MCF 10A (cell line): ENCODE results near the gene RIPPLY3. TPM values are rescaled to one million over a fixed set of nuclear protein-coding genes. Genes with fewer than 3 reads are reported as not detected.

Experiments used
- BruUV-seq: library from RNA; stranded (reverse); fragments of 400-500 nt; replicated peaks from 2 replicates; lab custom pipeline; 2021; lab: Mats Ljungman, UMichigan
- CTCF ChIA-PET: fragments of 300-600 bp; sonication (Branson Sonifier 250); formaldehyde crosslinking; extraction: SDS; loops from one replicate; lab custom pipeline; 2021; ENCODE audit warnings: antibody characterized with exemption, inconsistent platforms; lab: Yijun Ruan, JAX
- POLR2A ChIA-PET: fragments of 300-600, 350-650 bp; sonication (Branson Sonifier 250); formaldehyde crosslinking; extraction: SDS; loops from one replicate; lab custom pipeline; 2020; ENCODE audit warnings: antibody characterized with exemption, inconsistent platforms; lab: Yijun Ruan, JAX
- DNase-seq: peaks from one replicate; pipeline ENCODE4 v3.0.0-alpha.2; 2018; ENCODE audit not compliant: unreplicated experiment
- H3K27ac Mint-ChIP-seq: one replicate; pipeline ENCODE4 v1.8.0; 2022; ENCODE audit warnings: mild to moderate bottlenecking, low read depth, mixed read lengths; ENCODE audit not compliant: unreplicated experiment
- H3K27me3 Mint-ChIP-seq: one replicate; pipeline ENCODE4 v1.8.0; 2022; ENCODE audit warnings: mixed read lengths; ENCODE audit not compliant: insufficient read depth, unreplicated experiment
- H3K36me3 Mint-ChIP-seq: one replicate; pipeline ENCODE4 v1.8.0; 2022; ENCODE audit warnings: mild to moderate bottlenecking, moderate library complexity, mixed read lengths; ENCODE audit not compliant: insufficient read depth, unreplicated experiment
- H3K4me1 Mint-ChIP-seq: one replicate; pipeline ENCODE4 v1.8.0; 2022; ENCODE audit warnings: mixed read lengths; ENCODE audit not compliant: insufficient read depth, unreplicated experiment
- H3K4me3 Mint-ChIP-seq: one replicate; pipeline ENCODE4 v1.8.0; 2022; ENCODE audit warnings: mild to moderate bottlenecking, moderate library complexity, mixed read lengths; ENCODE audit not compliant: unreplicated experiment
- H3K9me3 Mint-ChIP-seq: one replicate; pipeline ENCODE4 v1.8.0; 2022; ENCODE audit warnings: mixed read lengths; ENCODE audit not compliant: unreplicated experiment
- intact Hi-C: fragments of 100-400 bp; cut with micrococcal nuclease; formaldehyde crosslinking; loops from 2 replicates; pipeline ENCODE4 v1.14.1; 2022
- total RNA-seq: library from RNA; stranded (reverse); gene quantifications from 2 replicates; pipeline ENCODE4 v1.2.3, GENCODE V29; 2022
- TF ChIP-seq, protein P1 (sequence below): fragments of 200-600 bp; IDR thresholded peaks from one replicate; pipeline ENCODE4 v1.8.0; 2022; ENCODE audit warnings: antibody characterized with exemption, mild to moderate bottlenecking; ENCODE audit not compliant: unreplicated experiment

RIPPLY3 gene
- total RNA-seq, 1 experiment from 2014 or later: not detected

DNA sequence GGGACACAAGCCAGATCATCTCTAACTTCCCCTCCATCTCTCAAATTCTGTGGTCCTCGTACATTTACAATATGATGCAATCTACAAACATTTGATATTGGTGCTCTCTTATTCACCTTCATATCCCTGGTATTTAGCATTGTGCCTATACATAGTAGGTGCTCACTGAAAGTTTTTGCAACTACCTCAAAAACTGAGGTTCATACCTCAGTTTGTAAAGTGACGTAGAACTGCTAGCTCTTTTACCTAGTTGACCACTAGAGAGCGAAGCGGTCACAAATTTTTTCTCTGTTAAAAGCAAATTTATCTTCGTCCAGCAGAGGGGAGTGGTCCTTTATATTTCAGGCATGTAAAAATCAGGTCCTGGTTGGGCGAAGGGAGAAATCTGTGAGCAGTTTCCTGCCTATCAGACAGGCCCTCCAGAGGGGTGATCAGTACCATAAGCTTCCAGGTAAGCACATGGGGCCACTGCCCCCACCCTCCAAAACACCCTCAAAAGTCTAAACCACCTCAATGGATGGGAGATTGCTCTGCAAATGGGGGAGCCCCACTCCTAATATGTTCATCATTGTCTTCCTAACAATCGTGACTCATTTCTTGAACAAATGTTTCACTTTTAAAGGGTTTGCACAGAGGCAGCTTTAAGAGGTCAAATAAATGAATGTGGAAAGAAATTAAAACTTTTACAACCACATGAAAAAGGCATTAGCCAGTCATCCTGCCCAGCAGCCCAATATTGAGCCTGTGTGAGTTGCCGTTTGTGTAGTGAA is 29.4 kb upstream of the RIPPLY3 start:
- H3K4me3 Mint-ChIP-seq: no peak overlapping the region
- ChIA-PET CTCF (interaction anchor here (0.6 to 1.8 kb wide), 12 partner anchors 9 to 109 kb away, joined by 3 to 7 read pairs (median 4); no protein-coding TSS in a partner anchor), POLR2A (interaction anchor here (1.1 to 1.2 kb wide), 2 partner anchors 13 to 289 kb away, joined by 3 to 7 read pairs; no protein-coding TSS in a partner anchor)
- TF ChIP-seq, protein P1, sequence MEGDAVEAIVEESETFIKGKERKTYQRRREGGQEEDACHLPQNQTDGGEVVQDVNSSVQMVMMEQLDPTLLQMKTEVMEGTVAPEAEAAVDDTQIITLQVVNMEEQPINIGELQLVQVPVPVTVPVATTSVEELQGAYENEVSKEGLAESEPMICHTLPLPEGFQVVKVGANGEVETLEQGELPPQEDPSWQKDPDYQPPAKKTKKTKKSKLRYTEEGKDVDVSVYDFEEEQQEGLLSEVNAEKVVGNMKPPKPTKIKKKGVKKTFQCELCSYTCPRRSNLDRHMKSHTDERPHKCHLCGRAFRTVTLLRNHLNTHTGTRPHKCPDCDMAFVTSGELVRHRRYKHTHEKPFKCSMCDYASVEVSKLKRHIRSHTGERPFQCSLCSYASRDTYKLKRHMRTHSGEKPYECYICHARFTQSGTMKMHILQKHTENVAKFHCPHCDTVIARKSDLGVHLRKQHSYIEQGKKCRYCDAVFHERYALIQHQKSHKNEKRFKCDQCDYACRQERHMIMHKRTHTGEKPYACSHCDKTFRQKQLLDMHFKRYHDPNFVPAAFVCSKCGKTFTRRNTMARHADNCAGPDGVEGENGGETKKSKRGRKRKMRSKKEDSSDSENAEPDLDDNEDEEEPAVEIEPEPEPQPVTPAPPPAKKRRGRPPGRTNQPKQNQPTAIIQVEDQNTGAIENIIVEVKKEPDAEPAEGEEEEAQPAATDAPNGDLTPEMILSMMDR: peak; percentile 69
- no peak overlapping the region for H3K27ac Mint-ChIP-seq
- no peaks in the 10 kb centered on the region for H3K36me3 Mint-ChIP-seq
- no peaks in the 10 kb centered on the region for H3K27me3 Mint-ChIP-seq
- DNase-seq: peak; percentile 76
- no peaks in the 10 kb centered on the region for H3K9me3 Mint-ChIP-seq
- intact Hi-C loops: loop anchor here (1.0 kb wide), 2 partner anchors 33 to 110 kb away; no protein-coding TSS in a partner anchor
- H3K4me1 Mint-ChIP-seq: peaks cover 8% of the 10 kb centered on the region
- BruUV-seq: no TSS peak

DNA sequence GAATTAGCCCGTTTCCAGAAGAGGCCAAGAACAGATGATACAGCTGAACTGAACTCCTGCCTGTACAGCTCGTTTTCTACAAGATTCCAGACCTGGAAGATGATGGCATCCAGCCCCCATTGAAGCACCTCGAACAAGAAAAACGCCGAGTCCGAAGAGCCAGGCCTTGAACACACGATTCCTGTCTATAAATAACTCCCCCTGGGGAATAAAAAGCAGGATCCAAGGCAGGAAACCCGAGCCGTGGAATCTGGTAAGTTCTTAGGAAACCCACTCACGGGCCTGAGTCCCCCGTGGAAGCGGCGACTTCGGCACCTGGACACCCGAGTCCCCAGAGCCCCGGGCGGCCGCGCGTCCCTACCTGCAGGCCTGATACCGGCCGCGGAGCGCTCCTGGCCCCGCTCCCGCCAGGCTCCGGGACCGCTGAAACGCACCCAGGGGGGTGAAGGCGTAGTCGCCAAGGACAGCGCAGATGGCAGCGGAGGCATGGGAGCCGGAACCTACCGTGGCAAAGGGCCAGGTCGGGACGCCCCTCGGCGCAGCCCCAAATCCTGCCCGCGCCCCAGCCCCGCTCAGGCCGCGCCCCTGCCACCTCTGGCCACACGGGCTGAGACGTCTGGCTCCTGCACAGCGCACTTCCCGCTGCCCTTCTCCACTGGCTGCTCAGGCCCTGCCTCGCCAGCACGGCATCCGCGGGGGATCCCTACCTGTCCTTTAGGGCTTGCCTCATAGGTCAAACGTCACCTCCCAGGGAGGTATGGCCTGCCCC is 26.0 kb upstream of the RIPPLY3 start:
- ChIA-PET CTCF (interaction anchor here (0.6 to 0.9 kb wide), 3 partner anchors 15 to 1202 kb away, joined by 3 to 6 read pairs (median 5); partner anchors contain the start of gene HLCS), POLR2A (no interaction called here)
- H3K9me3 Mint-ChIP-seq: no peaks in the 10 kb centered on the region
- peak overlapping the region; percentile 22 for H3K27ac Mint-ChIP-seq
- H3K4me1 Mint-ChIP-seq: peaks cover 8% of the 10 kb centered on the region
- no peak for DNase-seq
- intact Hi-C loops: no loop called here
- BruUV-seq: no TSS peak
- peak overlapping the region; percentile 59 for H3K4me3 Mint-ChIP-seq
- no peaks in the 10 kb centered on the region for H3K36me3 Mint-ChIP-seq
- no peaks in the 10 kb centered on the region for H3K27me3 Mint-ChIP-seq
- TF ChIP-seq, protein P1: no peak

DNA sequence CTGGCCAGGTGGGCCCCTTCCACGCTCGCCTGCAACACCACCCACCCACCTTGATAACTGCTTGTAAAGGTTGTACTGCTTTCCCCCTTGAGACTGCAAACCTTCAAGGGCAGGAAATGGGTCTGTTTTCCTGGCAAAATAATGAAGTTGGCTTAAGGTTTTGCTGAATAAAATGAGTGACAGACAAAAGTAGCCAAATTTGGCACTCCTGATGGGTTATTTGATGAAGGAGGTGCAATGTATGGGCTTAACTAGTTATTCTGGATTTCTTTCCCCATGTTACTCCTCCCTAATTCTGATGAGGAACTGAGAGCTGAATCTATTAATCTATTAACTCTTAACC is 25.5 kb upstream of the RIPPLY3 start:
- CTCF ChIA-PET: interaction anchor here (0.5 kb wide), 1 partner anchor 13 kb away, joined by 3 read pairs; no protein-coding TSS in a partner anchor
- DNase-seq: no peak
- Mint-ChIP-seq H3K36me3 (no peaks in the 10 kb centered on the region), H3K27ac (peak overlapping the region; percentile 22), H3K4me1 (peaks cover 8% of the 10 kb centered on the region), H3K4me3 (peak overlapping the region; percentile 59), H3K27me3 (no peaks in the 10 kb centered on the region), H3K9me3 (no peaks in the 10 kb centered on the region)
- no TSS peak for BruUV-seq
- intact Hi-C loops: no loop called here
- TF ChIP-seq, protein P1: no peak
- POLR2A ChIA-PET: no interaction called here
